Femur (tissue), 1 donor: ENCODE data around the gene LRRC4C.

Experiments used
- DNase-seq: peaks from one replicate; pipeline ENCODE4 v3.0.0-alpha.2; 2017

LRRC4C gene

DNA sequence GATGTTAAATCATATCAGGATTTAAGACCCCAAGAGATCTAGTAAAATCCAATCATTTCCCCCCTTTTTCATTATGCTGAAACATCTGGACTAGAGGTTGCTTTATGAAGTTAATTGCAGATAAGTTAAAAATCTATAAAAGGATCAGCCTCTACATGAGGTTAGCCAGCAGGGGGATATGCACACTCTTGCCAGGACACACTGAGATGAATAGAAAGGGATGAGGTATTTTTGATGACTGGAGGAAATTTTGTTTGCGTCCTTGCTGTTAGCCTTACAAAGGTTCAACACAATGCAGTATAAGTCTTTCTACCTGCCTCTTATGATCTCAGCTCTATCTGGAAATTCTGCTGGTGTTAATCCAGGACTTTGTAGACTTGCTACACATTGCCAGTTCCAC is 1034.3 kb downstream of the LRRC4C start:
- no peak for DNase-seq

DNA sequence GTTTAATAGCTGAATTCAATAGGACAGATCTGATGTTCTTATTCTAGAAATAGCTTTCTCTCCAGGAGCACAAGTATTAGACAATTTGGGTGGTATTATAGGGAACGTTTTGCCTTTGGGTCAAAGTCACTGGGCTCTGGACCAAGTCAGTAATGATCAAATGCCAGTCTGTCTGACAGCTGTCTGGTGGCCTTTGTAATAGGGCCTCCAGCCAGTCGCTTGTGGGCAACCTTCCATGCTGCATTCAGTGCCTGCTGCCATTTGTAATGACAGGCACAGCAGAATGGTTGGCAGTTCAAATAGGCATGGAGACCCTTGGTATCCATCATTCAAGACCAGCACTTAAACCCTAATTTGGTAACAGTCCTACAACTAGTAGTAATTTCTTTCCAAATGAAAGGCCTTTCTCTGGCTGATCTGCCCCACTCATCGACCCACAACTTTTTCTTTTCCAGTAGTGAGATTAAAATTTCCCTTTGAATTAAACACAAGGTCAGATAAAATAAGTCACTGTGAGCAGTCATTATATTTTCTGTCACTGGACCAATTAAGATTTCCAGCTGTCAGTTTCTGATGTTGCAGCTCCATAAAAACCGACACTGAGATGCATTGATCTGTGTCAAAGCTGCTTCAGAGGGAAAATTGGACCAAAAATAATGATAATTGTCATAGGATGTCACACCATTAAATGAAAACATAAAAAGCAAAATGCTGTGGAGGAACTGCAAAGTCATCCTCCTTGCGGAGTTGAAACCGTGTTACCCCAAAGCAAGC is 1038.1 kb downstream of the LRRC4C start:
- no peak for DNase-seq

DNA sequence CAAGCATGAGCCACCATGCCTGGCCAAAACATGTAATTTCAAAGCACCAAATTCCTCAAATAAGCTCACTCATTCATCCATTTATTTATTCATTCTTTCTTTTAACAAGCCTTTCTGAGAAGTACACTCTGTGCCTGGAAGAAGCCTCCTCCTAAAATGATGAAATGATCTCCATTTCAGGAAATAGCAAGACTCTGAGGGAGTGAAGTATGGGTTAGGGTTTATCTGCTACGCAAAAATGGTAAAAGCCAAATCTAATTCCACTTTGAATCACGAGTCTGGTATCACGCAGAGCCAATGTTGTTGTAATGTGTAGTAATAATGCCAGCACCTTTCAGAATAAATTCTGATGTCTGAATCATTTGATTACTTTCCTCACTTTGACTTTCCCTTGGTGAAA is 1041.8 kb downstream of the LRRC4C start:
- DNase-seq, result no peak

DNA sequence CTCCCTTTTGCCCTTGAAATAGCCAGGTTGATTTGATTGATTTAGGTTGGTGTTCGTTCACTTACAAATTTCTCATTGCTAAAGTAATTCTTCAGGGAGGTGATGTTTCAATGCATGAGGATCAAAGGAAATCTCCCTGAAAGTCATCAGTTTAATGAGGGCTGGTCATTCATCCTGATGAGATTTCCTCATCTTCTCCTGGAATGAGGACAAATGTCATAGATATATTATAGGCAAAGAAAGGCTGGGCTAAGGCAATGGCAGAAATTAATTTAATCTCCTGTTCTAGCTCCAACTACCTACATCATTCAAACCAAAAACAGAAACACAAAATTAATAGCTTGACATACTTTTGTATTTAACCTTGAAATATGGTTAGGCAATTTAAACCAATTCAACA is 1052.1 kb downstream of the LRRC4C start:
- no peak for DNase-seq

DNA sequence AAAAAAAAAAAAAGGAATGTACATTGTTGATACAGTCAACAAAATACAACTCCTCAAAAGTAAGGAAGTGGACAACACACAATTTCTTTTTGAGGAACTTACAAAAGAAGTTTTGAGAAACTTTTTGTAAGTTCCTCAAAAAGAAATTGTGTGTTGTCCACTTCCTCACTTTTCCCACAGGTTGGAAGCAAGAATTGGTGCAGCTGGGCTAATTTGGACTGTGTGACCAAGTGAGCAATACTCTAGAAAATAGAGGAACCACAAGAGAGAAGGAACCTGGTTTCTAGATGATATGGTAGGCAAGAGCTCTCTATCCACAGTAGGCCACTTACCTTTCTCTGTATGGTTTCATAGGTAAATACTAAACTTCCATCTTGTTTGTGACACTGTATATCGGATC is 1053.8 kb downstream of the LRRC4C start:
- DNase-seq, result no peak

DNA sequence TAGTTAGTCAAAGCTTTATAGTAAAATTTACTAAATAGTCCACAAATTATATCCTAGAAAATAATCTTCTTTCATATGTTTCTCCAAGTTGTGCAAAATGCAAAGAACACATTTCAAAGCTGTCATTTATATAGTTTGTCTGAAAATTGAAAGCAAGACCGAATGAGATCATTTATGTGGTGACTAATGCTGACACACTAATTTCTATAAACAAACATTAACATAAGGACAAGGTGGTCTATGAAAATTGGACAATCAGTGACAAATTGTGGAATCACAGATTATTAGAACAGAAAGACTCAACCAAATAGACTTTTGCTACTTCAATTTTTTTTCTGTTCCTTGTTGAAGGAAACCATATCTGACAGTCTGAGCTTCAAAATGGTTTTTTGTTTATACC is 1056.1 kb downstream of the LRRC4C start:
- DNase-seq, result no peak

DNA sequence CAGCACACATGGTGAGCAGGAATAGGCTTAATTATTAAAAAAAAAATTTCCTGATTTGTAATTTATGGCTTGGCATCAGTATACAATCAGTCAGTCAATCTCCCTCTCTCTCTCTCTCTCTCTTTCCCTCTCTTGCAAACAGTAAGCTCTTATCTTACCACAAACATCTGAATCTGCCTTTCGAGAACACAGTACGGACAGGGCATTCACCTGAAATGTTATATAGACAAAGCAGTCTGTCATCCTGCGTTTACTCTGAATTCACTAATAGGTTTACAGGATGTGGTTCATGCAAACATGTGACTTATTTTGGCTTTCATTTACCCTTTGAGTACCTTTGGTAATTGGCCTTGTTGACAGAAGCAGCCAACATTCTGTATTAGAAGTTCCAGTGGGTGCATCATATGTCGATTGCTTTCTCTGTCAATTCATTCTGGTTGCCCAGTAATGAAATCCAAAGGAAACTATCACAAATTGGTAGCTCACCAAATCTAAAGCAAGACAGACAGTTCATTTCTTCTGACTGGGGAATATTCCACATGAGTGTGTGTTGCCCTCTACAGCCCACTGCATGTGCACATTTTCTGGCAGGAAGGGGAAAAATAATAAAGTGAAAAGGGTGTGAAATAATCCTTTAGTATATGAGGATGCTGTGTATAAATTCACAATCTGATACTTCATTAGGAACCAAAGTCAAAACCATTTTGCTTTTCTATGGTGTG is 1058.2 kb downstream of the LRRC4C start:
- DNase-seq, result no peak

DNA sequence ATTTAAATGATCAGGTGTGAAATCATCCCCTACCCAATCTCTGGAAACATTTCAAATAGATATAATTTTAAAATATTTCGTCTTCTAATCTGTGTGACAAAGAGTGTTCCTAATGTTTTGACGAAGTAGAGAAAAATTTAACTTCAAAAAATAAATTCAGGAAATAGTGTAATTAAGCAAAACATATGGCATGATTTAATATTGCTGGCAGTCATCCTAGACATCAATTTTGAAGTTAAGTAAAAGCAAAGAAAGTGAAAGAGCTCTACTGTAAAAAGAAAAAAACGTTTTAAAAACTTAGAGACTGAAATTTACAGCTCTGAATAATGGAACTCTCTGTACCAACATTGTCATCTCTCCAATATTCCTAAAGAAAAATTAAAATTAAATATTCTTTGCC is 1062.3 kb downstream of the LRRC4C start:
- DNase-seq, result no peak

DNA sequence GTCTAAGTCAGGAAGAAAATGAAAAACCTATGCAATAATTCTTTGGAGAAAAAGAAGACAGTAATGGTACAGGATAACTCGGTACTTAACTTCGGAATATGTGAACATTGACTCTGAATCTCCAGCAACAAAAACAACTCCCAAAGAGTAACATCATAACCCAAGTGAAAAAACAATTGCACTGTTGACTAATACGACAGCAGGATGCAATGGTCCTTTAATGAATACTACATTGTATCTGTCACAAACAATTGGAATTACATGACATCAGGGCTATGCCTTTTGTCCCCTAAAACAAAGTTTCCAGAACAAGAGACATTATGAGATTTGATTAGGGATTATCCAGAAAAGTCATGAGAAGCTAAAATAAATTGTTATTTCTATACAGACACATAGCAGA is 1065.9 kb downstream of the LRRC4C start:
- no peak for DNase-seq

DNA sequence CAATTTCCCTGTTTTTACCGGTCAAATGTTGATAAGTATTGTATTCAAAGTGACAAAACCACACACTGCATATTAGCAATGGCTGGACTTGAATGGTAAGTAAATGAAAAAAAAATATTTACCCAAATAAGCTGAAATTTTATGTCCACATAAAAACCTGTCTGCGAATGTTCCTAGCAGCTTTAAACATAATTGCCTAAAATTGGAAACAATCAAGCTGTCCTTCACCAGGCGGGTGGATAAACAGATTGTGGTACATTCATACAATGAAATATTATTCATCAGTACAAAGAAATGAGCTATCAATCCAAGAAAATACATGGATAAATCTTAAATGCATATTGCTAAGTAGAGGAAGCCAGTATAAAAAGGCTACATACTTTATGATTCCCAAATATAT is 1067.8 kb downstream of the LRRC4C start:
- DNase-seq, result no peak

DNA sequence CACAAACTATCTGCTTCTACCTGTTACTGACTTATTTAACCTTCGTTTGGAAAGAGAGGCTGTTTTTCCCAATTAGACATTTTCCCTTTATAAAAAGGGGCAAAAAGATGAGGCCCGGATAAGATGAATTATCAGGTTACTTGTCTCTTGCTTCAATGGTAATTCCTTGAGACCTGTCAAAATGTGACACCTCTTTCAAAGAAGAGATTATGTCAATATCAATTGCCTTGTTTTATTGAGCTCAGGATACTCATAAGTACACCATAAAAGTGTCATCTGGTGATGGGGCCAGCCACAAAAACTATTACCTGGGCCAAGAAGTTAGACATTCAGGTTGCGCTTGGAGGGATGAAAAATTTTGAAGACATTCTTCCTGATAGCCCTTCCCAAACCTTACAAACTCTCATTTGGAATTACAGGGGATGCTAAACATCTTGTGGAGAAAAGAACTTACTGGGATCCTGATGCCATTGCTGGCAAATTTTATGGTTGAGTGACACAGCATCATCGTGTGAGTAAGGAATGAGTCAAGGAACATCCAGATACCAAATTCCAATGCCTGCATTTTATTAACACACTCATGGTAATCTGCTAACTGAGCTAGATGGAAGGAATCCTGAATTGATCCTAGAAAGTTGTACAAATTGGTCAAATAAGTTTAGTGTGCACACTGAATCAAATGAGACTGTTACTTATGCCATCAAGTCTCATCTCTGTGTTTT is 1071.2 kb downstream of the LRRC4C start:
- no peak for DNase-seq

DNA sequence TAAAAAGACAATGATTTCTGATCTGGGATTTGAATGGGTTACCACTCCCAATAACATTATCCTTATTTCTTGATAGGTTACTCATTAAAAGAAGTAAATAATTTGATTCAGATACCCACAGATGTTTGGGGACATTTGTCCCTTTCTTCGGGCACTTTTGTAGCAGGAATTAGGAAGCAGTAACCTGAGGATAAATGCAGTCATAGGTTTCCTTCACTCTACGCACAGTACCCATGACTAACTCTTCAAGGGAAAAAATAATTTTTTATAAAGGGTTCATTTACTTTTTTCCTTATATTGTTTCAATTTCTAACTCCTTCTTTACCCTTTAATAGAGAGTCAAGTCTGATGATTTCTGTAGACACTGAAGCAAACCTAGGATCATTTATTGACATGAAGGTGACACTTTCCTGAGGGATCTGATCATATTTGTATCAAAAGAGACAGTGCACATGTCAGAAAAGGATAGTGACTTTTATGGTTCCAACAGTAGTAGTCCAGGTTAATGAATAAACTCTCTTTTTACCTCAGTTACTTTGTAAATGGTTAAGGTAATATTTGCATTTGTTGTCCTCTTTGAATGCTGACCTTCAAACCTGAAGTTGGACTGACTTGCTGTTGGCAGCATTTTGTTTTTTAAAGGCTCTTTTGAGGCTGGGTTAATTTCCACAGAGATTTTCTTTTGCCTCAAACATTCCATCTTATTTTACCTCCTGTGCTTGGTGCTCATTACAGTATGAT is 1072.0 kb downstream of the LRRC4C start:
- no peak for DNase-seq

DNA sequence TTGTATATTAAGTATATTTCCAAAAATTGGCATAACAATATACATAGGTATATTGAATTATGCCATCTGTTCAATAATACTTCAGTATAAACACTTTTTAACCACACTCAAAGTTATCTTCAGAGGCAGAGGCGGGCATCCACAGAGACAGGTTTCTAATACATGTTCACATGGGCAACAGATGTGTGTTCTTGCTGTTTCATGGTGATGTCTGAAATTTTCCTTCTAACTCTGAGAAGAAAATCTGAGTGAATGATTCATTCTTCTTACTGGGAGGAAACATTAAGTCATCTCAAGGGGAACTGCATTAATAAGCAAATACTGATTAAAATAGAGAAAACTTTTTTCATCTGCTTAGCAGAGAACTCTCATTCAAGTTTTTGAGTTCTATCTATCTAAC is 1074.5 kb downstream of the LRRC4C start:
- DNase-seq, result no peak

DNA sequence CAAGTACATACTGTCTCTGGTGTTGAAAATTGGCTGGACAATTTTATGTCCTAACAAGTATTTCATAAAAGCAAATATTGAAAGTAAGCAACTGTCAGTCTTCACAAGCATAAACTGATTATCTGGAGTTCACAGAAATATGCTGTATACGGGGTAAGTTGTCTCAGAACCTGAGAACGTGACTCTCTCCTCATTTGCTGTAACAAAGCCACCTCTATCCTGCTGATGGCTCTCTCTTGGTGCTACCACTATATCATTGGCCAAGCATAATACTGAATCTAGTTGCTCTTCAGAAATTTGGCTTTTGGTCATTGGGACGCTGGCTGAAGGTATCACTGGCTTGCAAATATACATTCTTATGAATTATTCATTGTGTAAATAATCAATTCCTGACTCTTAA is 1078.0 kb downstream of the LRRC4C start:
- no peak for DNase-seq

DNA sequence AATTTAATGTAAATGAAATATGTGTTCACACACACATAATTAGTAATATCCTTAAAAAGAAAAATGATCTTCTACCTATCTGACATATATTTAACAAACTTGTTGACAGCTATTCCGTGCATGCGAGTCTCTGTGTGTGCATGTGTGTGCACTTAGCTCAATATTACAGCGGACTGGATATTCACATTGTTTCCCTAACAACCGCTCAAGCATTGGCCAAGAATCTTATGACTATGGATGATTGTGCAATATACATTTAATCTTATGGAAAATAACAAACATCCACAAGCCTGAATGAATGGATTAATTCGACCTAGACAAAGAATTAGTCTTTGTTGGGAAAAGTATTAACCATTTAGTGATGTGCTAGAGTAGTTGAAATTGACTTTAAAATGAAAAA is 1078.6 kb downstream of the LRRC4C start:
- no peak for DNase-seq

DNA sequence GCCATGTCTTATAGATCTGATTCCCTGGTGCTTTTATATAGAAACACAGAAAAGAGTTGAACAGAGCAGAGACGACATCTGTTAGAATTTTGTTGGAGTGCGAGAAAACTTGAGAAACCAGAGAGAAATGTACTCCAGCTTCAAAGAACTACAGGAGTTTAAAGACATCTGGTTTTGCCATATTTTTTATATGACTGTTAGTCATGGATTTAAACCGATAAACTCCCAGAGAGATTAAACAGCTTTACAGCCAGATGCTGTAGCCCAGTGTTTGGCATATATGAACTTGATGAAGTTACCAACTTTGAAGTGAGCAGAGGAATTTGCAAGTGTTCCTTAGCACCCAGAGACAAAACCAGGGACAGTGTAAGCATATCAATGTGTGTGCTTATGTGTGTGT is 1083.1 kb downstream of the LRRC4C start:
- DNase-seq, result no peak

DNA sequence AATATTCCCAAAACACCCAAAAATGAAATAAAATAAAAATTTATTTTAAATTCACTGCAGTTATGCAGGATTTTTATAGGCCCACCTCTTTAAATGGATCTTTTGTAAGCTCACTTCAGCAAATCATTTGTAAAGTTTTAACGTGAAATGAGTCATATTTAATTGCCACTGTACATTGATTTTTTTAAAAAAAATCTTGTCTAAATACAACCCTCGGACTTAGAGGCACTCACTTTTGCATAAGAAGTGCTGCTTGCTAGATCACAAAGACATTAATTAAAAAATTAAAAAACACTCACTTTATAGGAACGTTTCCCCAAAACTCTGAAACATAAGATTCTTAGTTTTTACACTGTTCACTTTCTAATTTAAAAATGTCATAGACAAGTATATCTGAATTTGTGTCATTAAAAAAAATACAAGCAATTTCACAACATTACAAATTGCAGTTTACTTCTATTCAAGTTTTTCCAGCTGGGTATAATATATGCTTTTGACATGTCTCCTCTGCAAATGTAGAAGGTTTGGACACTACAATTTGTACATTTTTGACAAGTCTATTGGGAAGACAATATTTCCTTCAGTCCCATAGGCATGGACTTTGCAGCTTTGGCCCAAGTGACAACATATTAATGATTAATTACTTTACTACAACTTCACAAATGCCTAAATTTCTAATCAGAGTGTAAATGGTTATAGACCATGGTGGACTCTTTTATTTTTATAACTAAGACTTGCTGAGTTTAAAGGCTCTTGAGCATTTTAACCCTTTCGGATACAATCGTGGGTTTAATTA is 1088.4 kb downstream of the LRRC4C start:
- no peak for DNase-seq

DNA sequence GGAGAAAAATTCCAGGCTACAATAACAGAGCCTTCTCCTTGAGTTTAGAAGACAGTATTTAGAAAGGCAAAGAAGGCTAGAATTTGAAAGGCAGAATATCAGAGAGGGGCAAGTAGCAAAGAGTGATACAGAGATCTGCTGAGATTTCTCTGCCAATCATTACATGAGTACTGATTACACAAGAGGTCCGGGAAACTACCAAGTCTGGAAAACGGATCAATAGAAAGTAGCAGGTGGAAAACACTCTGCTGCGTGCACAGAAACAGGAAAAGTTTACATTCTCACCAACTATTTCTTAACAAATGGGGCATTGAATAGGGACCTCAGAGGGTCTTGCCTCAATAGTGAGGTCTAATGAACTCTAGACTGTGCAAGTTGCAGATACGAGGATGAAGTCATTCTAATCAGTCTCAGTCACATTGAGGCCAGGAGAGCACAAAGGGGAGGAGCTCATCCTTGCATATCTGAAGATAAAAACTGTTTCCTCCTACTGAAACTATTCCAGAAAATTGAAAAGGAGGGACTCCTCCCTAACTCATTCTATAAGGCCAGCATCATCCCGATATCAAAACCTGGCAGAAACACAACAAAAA is 1099.2 kb downstream of the LRRC4C start:
- no peak for DNase-seq

DNA sequence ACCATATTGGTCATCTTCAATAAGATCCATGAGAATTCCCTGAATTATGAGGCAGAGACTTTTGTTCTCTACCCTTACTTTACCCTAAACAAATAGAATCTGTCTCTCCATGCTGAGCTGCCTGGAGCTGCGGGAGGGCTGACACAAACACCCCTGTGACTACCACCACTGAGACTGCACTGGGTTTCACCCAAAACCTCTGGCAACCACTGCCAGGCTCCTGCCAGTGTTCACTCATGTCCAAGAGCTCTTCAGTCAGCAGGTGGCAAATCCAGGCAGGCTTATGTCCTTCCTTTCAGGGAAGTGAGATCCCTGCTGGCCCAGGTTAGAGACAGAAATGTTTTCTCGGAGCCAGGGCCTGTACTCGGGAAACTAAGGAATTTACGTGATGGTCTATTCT is 1105.3 kb downstream of the LRRC4C start:
- no peak for DNase-seq

DNA sequence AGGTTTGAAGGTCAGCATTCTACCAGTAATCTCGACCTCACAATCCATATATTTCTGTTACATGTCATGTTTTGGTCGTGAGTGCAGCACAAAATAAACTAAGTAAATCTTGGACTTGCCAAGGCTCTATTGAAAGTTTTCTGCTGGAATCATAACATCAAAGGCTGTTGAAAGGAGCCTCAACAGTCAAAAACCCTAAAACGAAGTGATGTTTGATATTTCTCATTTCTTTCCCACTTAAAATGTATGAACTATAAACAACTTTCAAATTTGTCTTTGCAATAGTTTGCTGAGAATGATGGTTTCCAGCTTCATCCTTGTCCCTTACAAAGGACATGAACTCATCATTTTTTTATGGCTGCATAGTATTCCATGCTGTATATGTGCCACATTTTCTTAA is 1118.5 kb downstream of the LRRC4C start:
- DNase-seq, result no peak

DNA sequence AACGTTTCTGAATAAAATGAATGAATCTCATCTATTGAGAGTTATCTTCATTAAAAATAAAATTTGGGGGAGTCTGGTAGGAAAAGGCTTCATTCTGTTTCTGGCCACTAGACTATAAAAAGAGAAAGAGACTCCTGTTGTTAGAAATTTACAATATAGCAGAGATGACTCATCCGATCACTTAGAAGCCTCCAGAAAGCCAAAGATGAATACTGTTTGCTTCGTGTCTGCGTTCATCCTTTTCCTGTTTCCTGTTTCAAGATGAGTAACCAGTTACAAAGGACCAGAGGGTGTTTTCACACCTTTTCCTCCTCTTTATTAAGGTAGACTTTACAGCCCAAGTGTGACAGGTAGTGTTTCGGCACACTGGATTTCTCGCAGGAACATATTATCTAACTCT is 1120.7 kb downstream of the LRRC4C start:
- DNase-seq, result no peak

DNA sequence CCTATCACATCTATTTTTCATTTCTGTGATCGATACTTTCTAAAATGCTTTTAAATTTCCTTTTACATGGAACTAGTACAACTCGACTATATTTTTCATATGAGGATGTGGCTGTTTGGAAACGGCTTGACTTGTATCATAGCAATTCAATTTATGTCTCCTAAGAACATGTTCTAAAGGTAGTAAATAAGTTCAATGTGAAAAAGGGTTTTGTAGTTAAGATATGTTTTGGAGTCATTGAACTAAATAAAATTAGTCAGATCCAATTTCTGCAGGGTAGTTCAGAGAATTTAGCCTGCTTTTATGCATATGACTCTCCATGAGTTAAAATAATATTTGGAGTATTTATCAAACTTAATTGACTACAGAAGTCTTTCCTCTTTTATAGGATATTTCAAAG is 1121.4 kb downstream of the LRRC4C start:
- DNase-seq, result no peak
